Nephron (organoid): Measurements from ENCODE around the gene TBC1D23.
"Not testable (repeated sequence)": the region's sequence is repeated elsewhere in the genome, so short reads cannot be mapped to it uniquely, and the experiment has no call there.

Source experiments
- H3K27ac Mint-ChIP-seq, 3 experiments: 2 replicates each; pipeline ENCODE4 v1.8.0; 2020; ENCODE audit warnings: mixed read lengths in 3 of 3, mild to moderate bottlenecking in 2 of 3, moderate library complexity in 1 of 3
- H3K27me3 Mint-ChIP-seq: 2 replicates; pipeline ENCODE4 v1.8.0; 2021; ENCODE audit warnings: low read depth, mild to moderate bottlenecking, moderate library complexity, mixed read lengths
- H3K36me3 Mint-ChIP-seq: 2 replicates; pipeline ENCODE4 v1.8.0; 2020; ENCODE audit warnings: low read depth, mixed read lengths
- H3K4me1 Mint-ChIP-seq: 2 replicates; pipeline ENCODE4 v1.8.0; 2020; ENCODE audit warnings: mixed read lengths
- H3K4me3 Mint-ChIP-seq, 3 experiments: 2 replicates each; pipeline ENCODE4 v1.8.0; 2020; ENCODE audit warnings: mild to moderate bottlenecking in 3 of 3, mixed read lengths in 3 of 3, moderate library complexity in 2 of 3
- H3K9me3 Mint-ChIP-seq: 2 replicates; pipeline ENCODE4 v1.8.0; 2020; ENCODE audit warnings: mixed read lengths
- CTCF ChIP-seq, 3 experiments: fragments of 200-600 bp; sonication (generic); IDR thresholded peaks; one replicate each; pipeline ENCODE4 v1.5.0; 2021; ENCODE audit warnings: antibody characterized with exemption in 3 of 3; ENCODE audit not compliant: unreplicated experiment in 3 of 3

Gene TBC1D23

GRCh38 chr3:100311011-100311410, 50.2 kb downstream of the TBC1D23 start:
- H3K27ac Mint-ChIP-seq = no peak overlapping the region
- no peaks in the 10 kb centered on the region for H3K27me3 Mint-ChIP-seq
- H3K4me1 Mint-ChIP-seq = peaks cover 5% of the 10 kb centered on the region
- TF ChIP-seq CTCF (IDR thresholded peaks at IDR 0.05; ENCODE audit: unreplicated experiment in 3 of 3) = no peak
- H3K9me3 Mint-ChIP-seq = no peaks in the 10 kb centered on the region
- H3K4me3 Mint-ChIP-seq = no peak overlapping the region
- peaks cover 16% of the 10 kb centered on the region for H3K36me3 Mint-ChIP-seq

- peak; percentile 62 to 65 (median 65) for TF ChIP-seq CTCF (IDR thresholded peaks at IDR 0.05; ENCODE audit: unreplicated experiment in 3 of 3)
Measured at GRCh38 chr3:100316641-100317069, 55.9 kb downstream of the TBC1D23 start.

GRCh38 chr3:100317912-100318311, 57.1 kb downstream of the TBC1D23 start:
- no peak overlapping the region for H3K4me3 Mint-ChIP-seq
- H3K4me1 Mint-ChIP-seq = no peaks in the 10 kb centered on the region
- TF ChIP-seq CTCF (IDR thresholded peaks at IDR 0.05; ENCODE audit: unreplicated experiment in 3 of 3) = no peak
- H3K36me3 Mint-ChIP-seq = peaks cover 6% of the 10 kb centered on the region
- no peaks in the 10 kb centered on the region for H3K27me3 Mint-ChIP-seq
- no peak overlapping the region for H3K27ac Mint-ChIP-seq
- no peaks in the 10 kb centered on the region for H3K9me3 Mint-ChIP-seq

More at GRCh38 chr3:100316641-100317069, 55.9 kb downstream of the TBC1D23 start:
- no peak overlapping the region for H3K27ac Mint-ChIP-seq
- no peak overlapping the region for H3K4me3 Mint-ChIP-seq
- H3K36me3 Mint-ChIP-seq = peaks cover 6% of the 10 kb centered on the region
- H3K27me3 Mint-ChIP-seq = no peaks in the 10 kb centered on the region
- no peaks in the 10 kb centered on the region for H3K4me1 Mint-ChIP-seq
- no peaks in the 10 kb centered on the region for H3K9me3 Mint-ChIP-seq

- H3K27me3 Mint-ChIP-seq = no peaks in the 10 kb centered on the region
- H3K36me3 Mint-ChIP-seq = peaks cover 6% of the 10 kb centered on the region
- H3K4me1 Mint-ChIP-seq = no peaks in the 10 kb centered on the region
- TF ChIP-seq CTCF (IDR thresholded peaks at IDR 0.05; ENCODE audit: unreplicated experiment in 3 of 3) = no peak
- H3K9me3 Mint-ChIP-seq = no peaks in the 10 kb centered on the region
- no peak overlapping the region for H3K27ac Mint-ChIP-seq
- H3K4me3 Mint-ChIP-seq = no peak overlapping the region
Measured at GRCh38 chr3:100319951-100320350, 59.2 kb downstream of the TBC1D23 start.

GRCh38 chr3:100324044-100324443, 63.3 kb downstream of the TBC1D23 start:
- Mint-ChIP-seq H3K4me1 (no peaks in the 10 kb centered on the region), H3K27me3 (no peaks in the 10 kb centered on the region), H3K4me3 (no peak overlapping the region), H3K27ac (no peak overlapping the region), H3K36me3 (peaks cover 26% of the 10 kb centered on the region), H3K9me3 (peaks cover 11% of the 10 kb centered on the region)
- no peak for TF ChIP-seq CTCF (IDR thresholded peaks at IDR 0.05; ENCODE audit: unreplicated experiment in 3 of 3)

GRCh38 chr3:100325827-100326226, 65.0 kb downstream of the TBC1D23 start:
- Mint-ChIP-seq H3K27ac (no peak overlapping the region), H3K36me3 (peaks cover 20% of the 10 kb centered on the region), H3K9me3 (peaks cover 11% of the 10 kb centered on the region), H3K27me3 (no peaks in the 10 kb centered on the region), H3K4me3 (no peak overlapping the region), H3K4me1 (no peaks in the 10 kb centered on the region)
- TF ChIP-seq CTCF (IDR thresholded peaks at IDR 0.05; ENCODE audit: unreplicated experiment in 3 of 3) = no peak

- H3K4me1 Mint-ChIP-seq, H3K4me3 Mint-ChIP-seq, H3K27me3 Mint-ChIP-seq, H3K27ac Mint-ChIP-seq: not testable (repeated sequence)
- peaks cover 11% of the 10 kb centered on the region for H3K9me3 Mint-ChIP-seq
- peaks cover 20% of the 10 kb centered on the region for H3K36me3 Mint-ChIP-seq
Measured at GRCh38 chr3:100327377-100327776, 66.6 kb downstream of the TBC1D23 start.
